ENCODE measurements around the gene PHTF2. TPM values are rescaled to one million over a fixed set of nuclear protein-coding genes. Genes with fewer than 3 reads are reported as not detected.
"Not testable (repeated sequence)": the region's sequence is repeated elsewhere in the genome, so short reads cannot be mapped to it uniquely, and the experiment has no call there.

Gene PHTF2
- total RNA-seq, 1 experiment from 2014 or later, result 20.3 TPM

DNA sequence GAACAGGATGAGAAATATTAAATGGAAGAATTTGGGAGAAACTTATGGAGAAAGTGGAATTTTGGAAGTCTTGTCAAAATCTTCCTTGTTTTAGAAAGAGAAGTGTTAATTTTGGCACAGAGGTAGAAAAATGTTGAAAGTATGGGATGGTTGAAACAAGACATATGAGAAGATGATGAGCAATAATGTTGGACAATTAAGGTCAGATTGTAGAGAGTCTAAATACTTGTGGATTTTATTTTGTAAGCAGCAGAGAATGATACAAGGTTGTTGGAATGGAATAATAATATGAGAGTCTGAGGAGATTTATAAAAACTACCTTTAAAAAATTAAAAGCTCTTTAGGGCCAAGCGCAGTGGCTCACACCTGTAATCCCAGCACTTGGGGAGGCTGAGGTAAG, 34.6 kb downstream of the PHTF2 start:
- intact Hi-C loops (cut with micrococcal nuclease; ENCODE audit: unreplicated experiment), result no loop called here
- Mint-ChIP-seq H3K4me1 (ENCODE audit: low read depth, unreplicated experiment) (no peaks in the 10 kb centered on the region), H3K27me3 (ENCODE audit: unreplicated experiment) (no peaks in the 10 kb centered on the region), H3K9me3 (ENCODE audit: low read depth, unreplicated experiment) (no peaks in the 10 kb centered on the region), H3K4me3 (ENCODE audit: low read depth, unreplicated experiment) (no peak overlapping the region), H3K27ac (ENCODE audit: unreplicated experiment) (peak overlapping the region; percentile 19), H3K36me3 (ENCODE audit: insufficient read depth, unreplicated experiment) (no peaks in the 10 kb centered on the region)
- CTCF ChIA-PET, result no interaction called here
- no TSS peak for BruUV-seq (replicated peaks)
- no peak for TF ChIP-seq CTCF (IDR thresholded peaks at IDR 0.05; ENCODE audit: unreplicated experiment)
- no peak for DNase-seq

DNA sequence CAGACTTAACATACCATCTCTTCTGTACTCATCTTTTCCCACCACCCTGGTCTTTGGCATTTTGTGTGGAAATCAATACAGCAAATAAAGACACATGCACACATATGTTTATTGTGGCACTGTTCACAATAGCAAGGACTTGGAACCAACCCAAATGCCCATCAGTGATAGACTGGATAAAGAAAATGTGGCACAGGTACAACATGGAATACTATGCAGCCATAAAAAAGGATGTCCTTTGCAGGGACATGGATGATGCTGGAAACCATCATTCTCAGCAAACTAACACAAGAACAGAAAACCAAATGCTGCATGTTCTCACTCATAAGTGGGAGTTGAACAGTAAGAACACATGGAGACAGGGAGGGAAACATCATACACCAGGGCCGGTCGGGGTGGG, 37.9 kb downstream of the PHTF2 start:
- H3K4me3 Mint-ChIP-seq (ENCODE audit: low read depth, unreplicated experiment); intact Hi-C loops (cut with micrococcal nuclease; ENCODE audit: unreplicated experiment); H3K36me3 Mint-ChIP-seq (ENCODE audit: insufficient read depth, unreplicated experiment); H3K27me3 Mint-ChIP-seq (ENCODE audit: unreplicated experiment); H3K27ac Mint-ChIP-seq (ENCODE audit: unreplicated experiment); CTCF ChIA-PET; DNase-seq; H3K4me1 Mint-ChIP-seq (ENCODE audit: low read depth, unreplicated experiment); H3K9me3 Mint-ChIP-seq (ENCODE audit: low read depth, unreplicated experiment); BruUV-seq (replicated peaks): not testable (repeated sequence)

DNA sequence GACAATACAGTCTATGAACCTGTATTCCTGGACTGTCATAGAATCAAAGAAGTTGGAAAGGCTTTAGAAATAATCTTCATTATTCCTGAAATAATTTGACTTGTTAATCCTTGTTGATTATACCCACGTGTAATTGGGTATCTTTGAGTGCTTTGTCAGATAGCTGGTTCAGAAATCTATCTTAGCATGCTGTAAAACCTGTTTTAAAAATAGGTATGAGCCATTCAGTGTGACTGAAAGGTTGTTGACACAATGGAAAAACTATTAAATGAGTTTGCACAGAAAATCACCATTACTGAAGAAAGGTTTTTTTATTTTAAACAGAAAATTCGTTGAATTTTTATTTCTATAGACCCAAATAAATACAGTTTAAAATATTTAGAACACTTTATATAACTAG, 38.7 kb downstream of the PHTF2 start:
- no peaks in the 10 kb centered on the region for H3K9me3 Mint-ChIP-seq (ENCODE audit: low read depth, unreplicated experiment)
- intact Hi-C loops (cut with micrococcal nuclease; ENCODE audit: unreplicated experiment), result no loop called here
- H3K4me3 Mint-ChIP-seq (ENCODE audit: low read depth, unreplicated experiment), result no peak overlapping the region
- no TSS peak for BruUV-seq (replicated peaks)
- no peak overlapping the region for H3K27ac Mint-ChIP-seq (ENCODE audit: unreplicated experiment)
- H3K27me3 Mint-ChIP-seq (ENCODE audit: unreplicated experiment), result no peaks in the 10 kb centered on the region
- DNase-seq, result no peak
- no peaks in the 10 kb centered on the region for H3K36me3 Mint-ChIP-seq (ENCODE audit: insufficient read depth, unreplicated experiment)
- CTCF ChIA-PET, result no interaction called here
- TF ChIP-seq CTCF (IDR thresholded peaks at IDR 0.05; ENCODE audit: unreplicated experiment), result no peak
- no peaks in the 10 kb centered on the region for H3K4me1 Mint-ChIP-seq (ENCODE audit: low read depth, unreplicated experiment)

GRCh38 chr7:77837966-77838365, 39.4 kb downstream of the PHTF2 start:
- BruUV-seq (replicated peaks), result no TSS peak
- peak overlapping the region; percentile 44 for H3K27ac Mint-ChIP-seq (ENCODE audit: unreplicated experiment)
- CTCF ChIA-PET, result no interaction called here

More at GRCh38 chr7:77837966-77838365, 39.4 kb downstream of the PHTF2 start:
- intact Hi-C loops (cut with micrococcal nuclease; ENCODE audit: unreplicated experiment), result no loop called here
- no peaks in the 10 kb centered on the region for H3K27me3 Mint-ChIP-seq (ENCODE audit: unreplicated experiment)
- H3K4me1 Mint-ChIP-seq (ENCODE audit: low read depth, unreplicated experiment), result no peaks in the 10 kb centered on the region
- TF ChIP-seq CTCF (IDR thresholded peaks at IDR 0.05; ENCODE audit: unreplicated experiment), result no peak
- DNase-seq, result no peak
- H3K4me3 Mint-ChIP-seq (ENCODE audit: low read depth, unreplicated experiment), result no peak overlapping the region
- no peaks in the 10 kb centered on the region for H3K36me3 Mint-ChIP-seq (ENCODE audit: insufficient read depth, unreplicated experiment)
- H3K9me3 Mint-ChIP-seq (ENCODE audit: low read depth, unreplicated experiment), result no peaks in the 10 kb centered on the region
